ENCODE measurements around the gene FMNL2. TPM values are rescaled to one million over a fixed set of nuclear protein-coding genes. Genes with fewer than 3 reads are reported as not detected.
A peak's percentile ranks its signal among the peaks of the same experiment; 100 is the strongest.

Gene FMNL2
- total RNA-seq, 3 donors from 2014 or later: 0.63 to 3.2 (median 1.4) TPM

GRCh38 chr2:152408254-152408653, 73.3 kb downstream of the FMNL2 start:
- no peaks in the 10 kb centered on the region for H3K9me3 Mint-ChIP-seq
- no peak overlapping the region for H3K4me3 Mint-ChIP-seq
- H3K27me3 Mint-ChIP-seq (ENCODE audit: low read depth): peaks cover 3% of the 10 kb centered on the region

GRCh38 chr2:152409386-152410164, 74.6 kb downstream of the FMNL2 start:
- Mint-ChIP-seq H3K27me3 (ENCODE audit: low read depth) (peaks cover 3% of the 10 kb centered on the region), H3K4me3 (no peak overlapping the region), H3K36me3 (ENCODE audit: insufficient read depth) (no peaks in the 10 kb centered on the region), H3K4me1 (ENCODE audit: low read depth) (peaks cover 5% of the 10 kb centered on the region), H3K9me3 (no peaks in the 10 kb centered on the region)
- DNase-seq: no peak
- no peak for ATAC-seq

More at GRCh38 chr2:152408254-152408653, 73.3 kb downstream of the FMNL2 start:
- H3K4me1 Mint-ChIP-seq (ENCODE audit: low read depth): peaks cover 5% of the 10 kb centered on the region
- no peak for DNase-seq
- no peak for ATAC-seq
- no peaks in the 10 kb centered on the region for H3K36me3 Mint-ChIP-seq (ENCODE audit: insufficient read depth)

GRCh38 chr2:152410165-152410597, 75.2 kb downstream of the FMNL2 start:
- Mint-ChIP-seq H3K36me3 (ENCODE audit: insufficient read depth) (no peaks in the 10 kb centered on the region), H3K4me1 (ENCODE audit: low read depth) (peaks cover 6% of the 10 kb centered on the region), H3K27me3 (ENCODE audit: low read depth) (peaks cover 3% of the 10 kb centered on the region), H3K9me3 (no peaks in the 10 kb centered on the region), H3K4me3 (no peak overlapping the region)
- DNase-seq: no peak
- ATAC-seq: no peak

GRCh38 chr2:152411154-152411553, 76.2 kb downstream of the FMNL2 start:
- no peak for ATAC-seq
- no peak for DNase-seq
- H3K9me3 Mint-ChIP-seq: no peaks in the 10 kb centered on the region
- no peak overlapping the region for H3K4me3 Mint-ChIP-seq
- peaks cover 4% of the 10 kb centered on the region for H3K4me1 Mint-ChIP-seq (ENCODE audit: low read depth)
- H3K27me3 Mint-ChIP-seq (ENCODE audit: low read depth): peaks cover 3% of the 10 kb centered on the region
- H3K36me3 Mint-ChIP-seq (ENCODE audit: insufficient read depth): no peaks in the 10 kb centered on the region

- H3K9me3 Mint-ChIP-seq: no peaks in the 10 kb centered on the region
- H3K36me3 Mint-ChIP-seq (ENCODE audit: insufficient read depth): no peaks in the 10 kb centered on the region
- H3K27me3 Mint-ChIP-seq (ENCODE audit: low read depth): peaks cover 6% of the 10 kb centered on the region
- peaks cover 3% of the 10 kb centered on the region for H3K4me1 Mint-ChIP-seq (ENCODE audit: low read depth)
- ATAC-seq (no peak), DNase-seq (no peak)
- no peak overlapping the region for H3K4me3 Mint-ChIP-seq
These were observed 78.5 kb downstream of the FMNL2 start for GRCh38 chr2:152413228-152414030.

- Mint-ChIP-seq H3K9me3 (no peaks in the 10 kb centered on the region), H3K4me1 (ENCODE audit: low read depth) (peaks cover 4% of the 10 kb centered on the region), H3K4me3 (no peak overlapping the region), H3K36me3 (ENCODE audit: insufficient read depth) (no peaks in the 10 kb centered on the region), H3K27me3 (ENCODE audit: low read depth) (peaks cover 4% of the 10 kb centered on the region)
- ATAC-seq: peak; percentile 92 to 94
- DNase-seq: no peak
These were observed 80.3 kb downstream of the FMNL2 start for GRCh38 chr2:152415231-152415642.

GRCh38 chr2:152415796-152416195, 80.8 kb downstream of the FMNL2 start:
- H3K36me3 Mint-ChIP-seq (ENCODE audit: insufficient read depth): no peaks in the 10 kb centered on the region
- peaks cover 8% of the 10 kb centered on the region for H3K27me3 Mint-ChIP-seq (ENCODE audit: low read depth)
- H3K9me3 Mint-ChIP-seq: no peaks in the 10 kb centered on the region
- no peak for ATAC-seq
- H3K4me3 Mint-ChIP-seq: no peak overlapping the region
- DNase-seq: no peak
- H3K4me1 Mint-ChIP-seq (ENCODE audit: low read depth): peaks cover 4% of the 10 kb centered on the region

GRCh38 chr2:152418688-152419087, 83.7 kb downstream of the FMNL2 start:
- Mint-ChIP-seq H3K4me1 (ENCODE audit: low read depth) (peaks cover 7% of the 10 kb centered on the region), H3K4me3 (no peak overlapping the region), H3K27me3 (ENCODE audit: low read depth) (peaks cover 13% of the 10 kb centered on the region), H3K9me3 (no peaks in the 10 kb centered on the region), H3K36me3 (ENCODE audit: insufficient read depth) (no peaks in the 10 kb centered on the region)
- no peak for ATAC-seq
- DNase-seq: no peak

GRCh38 chr2:152419944-152420343, 85.0 kb downstream of the FMNL2 start:
- Mint-ChIP-seq H3K27me3 (ENCODE audit: low read depth) (peaks cover 13% of the 10 kb centered on the region), H3K9me3 (no peaks in the 10 kb centered on the region), H3K4me1 (ENCODE audit: low read depth) (peaks cover 5% of the 10 kb centered on the region), H3K4me3 (no peak overlapping the region), H3K36me3 (ENCODE audit: insufficient read depth) (no peaks in the 10 kb centered on the region)
- DNase-seq: no peak
- no peak for ATAC-seq

- DNase-seq: no peak
- ATAC-seq: no peak
- no peak overlapping the region for H3K4me3 Mint-ChIP-seq
- no peaks in the 10 kb centered on the region for H3K9me3 Mint-ChIP-seq
- H3K4me1 Mint-ChIP-seq (ENCODE audit: low read depth): peaks cover 5% of the 10 kb centered on the region
- peaks cover 13% of the 10 kb centered on the region for H3K27me3 Mint-ChIP-seq (ENCODE audit: low read depth)
- H3K36me3 Mint-ChIP-seq (ENCODE audit: insufficient read depth): no peaks in the 10 kb centered on the region
These were observed 85.4 kb downstream of the FMNL2 start for GRCh38 chr2:152420363-152420762.

- no peak for ATAC-seq
- no peak for DNase-seq
- H3K9me3 Mint-ChIP-seq: no peaks in the 10 kb centered on the region
- no peaks in the 10 kb centered on the region for H3K36me3 Mint-ChIP-seq (ENCODE audit: insufficient read depth)
- no peak overlapping the region for H3K4me3 Mint-ChIP-seq
- H3K4me1 Mint-ChIP-seq (ENCODE audit: low read depth): peaks cover 5% of the 10 kb centered on the region
- peaks cover 13% of the 10 kb centered on the region for H3K27me3 Mint-ChIP-seq (ENCODE audit: low read depth)
These were observed 86.0 kb downstream of the FMNL2 start for GRCh38 chr2:152420936-152421335.

GRCh38 chr2:152421521-152422370, 86.8 kb downstream of the FMNL2 start:
- DNase-seq: no peak
- Mint-ChIP-seq H3K9me3 (no peaks in the 10 kb centered on the region), H3K27me3 (ENCODE audit: low read depth) (peaks cover 13% of the 10 kb centered on the region), H3K36me3 (ENCODE audit: insufficient read depth) (no peaks in the 10 kb centered on the region), H3K4me1 (ENCODE audit: low read depth) (peaks cover 5% of the 10 kb centered on the region), H3K4me3 (no peak overlapping the region)
- ATAC-seq: peak; percentile 51 to 52

GRCh38 chr2:152423684-152424083, 88.7 kb downstream of the FMNL2 start:
- DNase-seq: no peak
- H3K4me1 Mint-ChIP-seq (ENCODE audit: low read depth): peaks cover 3% of the 10 kb centered on the region
- no peak for ATAC-seq
- H3K36me3 Mint-ChIP-seq (ENCODE audit: insufficient read depth): no peaks in the 10 kb centered on the region
- no peak overlapping the region for H3K4me3 Mint-ChIP-seq
- H3K9me3 Mint-ChIP-seq: no peaks in the 10 kb centered on the region
- peaks cover 9% of the 10 kb centered on the region for H3K27me3 Mint-ChIP-seq (ENCODE audit: low read depth)
